GM19468 (cell line): ENCODE measurements around the gene STAC3.

ENCODE experiments used
- ATAC-seq: cut with Tn5 transposase; IDR thresholded peaks from one replicate; pipeline ENCODE4 v1.9.1; 2021; ENCODE audit warnings: mild to moderate bottlenecking, moderate library complexity, moderate number of reproducible peaks; ENCODE audit not compliant: unreplicated experiment; ENCODE audit errors: extremely low read depth

Gene STAC3

DNA sequence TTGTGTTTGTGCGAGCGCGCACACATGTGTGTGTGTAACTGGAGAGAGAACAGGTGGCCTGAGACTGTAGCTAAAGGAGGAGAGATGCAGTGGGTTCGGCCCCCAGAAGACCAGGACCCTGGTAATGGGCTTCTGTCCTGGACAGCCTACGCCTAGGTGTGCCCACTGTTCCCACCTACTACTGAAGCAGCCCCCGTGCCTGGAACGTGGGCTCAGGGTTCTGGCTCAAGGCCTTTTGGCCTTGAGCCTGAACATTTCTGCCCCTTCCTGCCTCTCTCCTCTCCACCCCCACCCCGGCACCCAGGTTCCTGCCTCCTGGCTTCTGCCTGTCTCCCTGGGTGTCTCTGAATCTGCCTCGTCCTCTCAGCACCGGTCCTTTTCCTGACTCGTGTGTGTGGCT lies 35.9 kb downstream of the STAC3 start:
- no peak for ATAC-seq

DNA sequence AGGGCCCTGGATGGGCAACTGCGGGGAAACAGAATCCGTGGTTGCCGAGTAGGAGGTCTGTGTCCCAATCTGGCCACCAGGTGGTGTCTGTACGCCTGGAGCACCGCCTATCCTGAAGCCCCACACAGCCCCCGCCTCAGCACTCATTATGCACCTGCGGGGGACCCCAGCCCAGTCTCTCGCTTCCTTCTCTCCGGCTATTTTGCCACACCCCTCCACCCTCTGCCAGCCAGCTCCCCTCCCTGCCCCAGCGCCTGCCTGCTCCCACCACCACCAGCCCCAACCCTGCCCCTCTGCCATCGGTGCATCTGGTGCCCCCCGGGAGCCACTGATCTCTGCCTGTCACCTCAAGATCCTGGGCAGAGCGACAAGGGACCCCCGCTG lies 36.6 kb downstream of the STAC3 start:
- no peak for ATAC-seq

DNA sequence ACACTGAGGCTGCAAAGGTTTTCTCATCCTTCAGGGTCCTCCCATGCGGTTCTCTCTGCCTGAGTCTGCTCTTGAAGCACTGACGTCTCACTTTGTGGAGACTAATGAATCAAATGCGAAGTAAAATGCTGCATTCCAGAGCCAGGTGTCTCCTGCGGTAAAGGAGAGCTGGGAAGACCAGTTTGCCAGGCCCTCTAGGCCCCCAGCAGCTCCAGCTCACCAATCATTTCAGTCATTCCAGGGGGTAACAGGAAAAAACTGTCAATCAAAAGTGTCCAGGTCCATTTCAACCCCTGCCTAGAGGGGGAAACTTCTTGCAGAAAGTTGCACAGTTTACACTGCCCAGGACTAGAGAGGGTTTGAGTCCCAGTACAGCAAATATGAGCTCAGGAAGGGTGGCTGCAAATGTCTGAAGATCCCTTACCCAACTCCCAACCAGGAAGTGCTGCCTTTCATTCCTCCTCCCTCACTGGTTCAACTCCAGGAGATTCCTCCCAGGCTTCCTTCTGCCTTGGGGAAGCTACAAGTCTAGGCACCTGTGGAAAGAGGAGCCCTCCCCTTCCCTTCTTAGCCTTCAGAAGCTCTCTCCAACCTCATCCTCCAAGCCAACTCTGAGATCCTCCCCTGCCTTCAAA lies 37.1 kb downstream of the STAC3 start:
- no peak for ATAC-seq

DNA sequence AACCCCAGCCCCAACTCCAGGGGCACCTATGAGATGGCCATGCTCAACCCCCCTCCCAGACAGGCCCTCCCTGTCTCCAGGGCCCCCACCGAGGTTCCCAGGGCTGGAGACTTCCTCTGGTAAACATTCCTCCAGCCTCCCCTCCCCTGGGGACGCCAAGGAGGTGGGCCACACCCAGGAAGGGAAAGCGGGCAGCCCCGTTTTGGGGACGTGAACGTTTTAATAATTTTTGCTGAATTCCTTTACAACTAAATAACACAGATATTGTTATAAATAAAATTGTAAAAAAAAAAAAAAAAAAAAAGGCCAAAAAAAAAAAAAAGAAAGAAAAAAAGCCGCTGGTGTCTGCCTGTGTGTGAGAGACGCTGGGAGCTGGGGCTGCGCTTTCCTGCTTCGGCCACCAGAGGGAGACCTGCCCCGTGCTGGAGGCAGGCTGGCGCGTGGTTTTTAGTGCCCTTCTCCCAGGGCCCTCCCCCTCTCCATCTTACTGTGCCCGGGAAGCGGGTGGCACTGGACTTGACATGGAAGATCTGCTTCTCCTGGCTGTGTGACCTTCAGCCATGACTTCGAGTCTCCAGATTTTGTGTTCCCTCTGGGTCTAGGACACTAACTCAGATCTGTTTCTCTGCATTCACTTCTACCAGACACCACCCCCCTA lies 37.8 kb downstream of the STAC3 start:
- ATAC-seq, result no peak

DNA sequence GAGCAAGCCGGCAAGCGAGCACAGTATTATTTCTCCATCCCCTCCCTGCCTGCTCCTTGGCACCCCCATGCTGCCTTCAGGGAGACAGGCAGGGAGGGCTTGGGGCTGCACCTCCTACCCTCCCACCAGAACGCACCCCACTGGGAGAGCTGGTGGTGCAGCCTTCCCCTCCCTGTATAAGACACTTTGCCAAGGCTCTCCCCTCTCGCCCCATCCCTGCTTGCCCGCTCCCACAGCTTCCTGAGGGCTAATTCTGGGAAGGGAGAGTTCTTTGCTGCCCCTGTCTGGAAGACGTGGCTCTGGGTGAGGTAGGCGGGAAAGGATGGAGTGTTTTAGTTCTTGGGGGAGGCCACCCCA lies 38.3 kb downstream of the STAC3 start:
- ATAC-seq, result no peak

DNA sequence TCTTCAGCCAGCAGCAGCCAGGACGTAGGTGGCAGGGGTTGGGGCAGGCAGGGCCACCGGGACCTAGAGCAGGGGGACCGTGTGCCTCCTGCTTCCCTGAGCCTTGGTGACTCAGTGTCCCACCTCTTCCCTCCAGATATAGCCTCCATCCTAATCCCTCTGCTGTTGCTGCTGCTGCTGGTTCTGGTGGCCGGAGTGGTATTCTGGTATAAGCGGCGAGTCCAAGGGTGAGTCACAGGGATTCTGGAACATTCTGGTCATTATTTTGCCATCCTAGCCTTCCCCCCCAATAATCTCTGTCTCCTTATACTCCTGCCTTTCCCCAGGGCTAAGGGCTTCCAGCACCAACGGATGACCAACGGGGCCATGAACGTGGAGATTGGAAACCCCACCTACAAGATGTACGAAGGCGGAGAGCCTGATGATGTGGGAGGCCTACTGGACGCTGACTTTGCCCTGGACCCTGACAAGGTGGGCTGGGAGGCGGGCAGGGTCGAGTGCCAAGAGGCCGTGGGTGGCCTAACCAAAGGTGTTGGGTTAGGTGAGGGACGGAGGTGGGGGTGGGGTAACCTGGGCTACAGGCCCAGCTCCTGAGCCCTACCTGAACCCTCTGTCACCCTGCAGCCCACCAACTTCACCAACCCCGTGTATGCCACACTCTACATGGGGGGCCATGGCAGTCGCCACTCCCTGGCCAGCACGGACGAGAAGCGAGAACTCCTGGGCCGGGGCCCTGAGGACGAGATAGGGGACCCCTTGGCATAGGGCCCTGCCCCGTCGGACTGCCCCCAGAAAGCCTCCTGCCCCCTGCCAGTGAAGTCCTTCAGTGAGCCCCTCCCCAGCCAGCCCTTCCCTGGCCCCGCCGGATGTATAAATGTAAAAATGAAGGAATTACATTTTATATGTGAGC lies 38.9 kb downstream of the STAC3 start:
- no peak for ATAC-seq

DNA sequence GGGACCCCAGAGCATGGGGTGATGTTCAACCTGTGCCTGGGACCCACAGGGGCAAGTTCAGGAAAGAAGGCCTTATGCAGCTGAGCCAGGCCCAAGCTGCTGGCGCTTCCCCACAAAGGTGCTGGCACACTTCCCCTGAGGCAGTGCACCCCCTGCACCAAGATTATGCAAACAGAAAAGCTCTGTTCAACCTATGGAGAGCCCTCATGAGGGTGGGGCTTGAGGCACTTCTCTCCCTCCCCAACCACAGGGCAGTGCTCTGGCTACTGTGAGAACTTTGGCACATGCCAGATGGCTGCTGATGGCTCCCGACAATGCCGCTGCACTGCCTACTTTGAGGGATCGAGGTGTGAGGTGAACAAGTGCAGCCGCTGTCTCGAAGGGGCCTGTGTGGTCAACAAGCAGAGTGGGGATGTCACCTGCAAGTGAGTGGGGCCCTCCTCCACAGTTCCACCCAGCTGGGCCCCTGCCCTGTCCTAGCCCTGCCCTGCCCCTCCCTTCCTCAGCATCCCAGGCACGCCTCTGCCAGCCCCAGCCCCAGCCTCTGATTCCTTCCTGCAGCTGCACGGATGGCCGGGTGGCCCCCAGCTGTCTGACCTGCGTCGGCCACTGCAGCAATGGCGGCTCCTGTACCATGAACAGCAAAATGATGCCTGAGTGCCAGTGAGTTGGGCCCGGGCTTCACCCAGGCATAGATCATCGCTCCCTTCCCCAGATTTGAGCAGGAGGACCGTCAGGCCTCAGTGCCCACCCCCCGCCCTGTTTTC lies 39.9 kb downstream of the STAC3 start:
- ATAC-seq, result no peak

DNA sequence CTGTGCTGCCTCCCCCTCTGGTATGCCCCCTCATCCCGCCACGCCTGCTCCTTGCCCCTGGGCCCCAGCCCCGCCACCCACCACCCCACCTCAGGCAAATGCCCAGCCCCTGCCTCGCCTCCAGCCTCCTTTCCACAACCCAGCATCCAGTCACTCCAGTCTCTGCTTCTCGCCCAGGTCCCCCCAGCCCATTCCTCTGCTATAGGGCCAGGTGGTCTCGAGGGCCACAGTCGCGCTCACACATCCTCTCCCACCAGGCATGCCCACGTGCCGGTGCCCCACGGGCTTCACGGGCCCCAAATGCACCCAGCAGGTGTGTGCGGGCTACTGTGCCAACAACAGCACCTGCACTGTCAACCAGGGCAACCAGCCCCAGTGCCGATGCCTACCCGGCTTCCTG lies 40.5 kb downstream of the STAC3 start:
- ATAC-seq, result no peak

DNA sequence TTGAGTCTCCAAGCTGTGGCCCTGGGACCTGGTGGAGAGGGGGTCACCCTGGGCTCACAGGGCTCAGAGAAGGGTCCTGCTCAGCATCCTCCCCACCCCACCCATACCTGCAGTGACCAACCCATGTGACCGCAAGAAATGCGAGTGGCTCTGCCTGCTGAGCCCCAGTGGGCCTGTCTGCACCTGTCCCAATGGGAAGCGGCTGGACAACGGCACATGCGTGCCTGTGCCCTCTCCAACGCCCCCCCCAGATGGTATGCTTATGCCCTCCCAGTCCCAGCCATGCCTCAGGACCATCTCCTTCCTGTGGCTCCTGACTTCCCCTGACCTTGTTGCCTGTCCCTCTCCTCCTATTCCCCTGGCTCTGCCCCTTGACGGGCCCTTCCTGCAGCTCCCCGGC lies 41.1 kb downstream of the STAC3 start:
- ATAC-seq, result no peak

DNA sequence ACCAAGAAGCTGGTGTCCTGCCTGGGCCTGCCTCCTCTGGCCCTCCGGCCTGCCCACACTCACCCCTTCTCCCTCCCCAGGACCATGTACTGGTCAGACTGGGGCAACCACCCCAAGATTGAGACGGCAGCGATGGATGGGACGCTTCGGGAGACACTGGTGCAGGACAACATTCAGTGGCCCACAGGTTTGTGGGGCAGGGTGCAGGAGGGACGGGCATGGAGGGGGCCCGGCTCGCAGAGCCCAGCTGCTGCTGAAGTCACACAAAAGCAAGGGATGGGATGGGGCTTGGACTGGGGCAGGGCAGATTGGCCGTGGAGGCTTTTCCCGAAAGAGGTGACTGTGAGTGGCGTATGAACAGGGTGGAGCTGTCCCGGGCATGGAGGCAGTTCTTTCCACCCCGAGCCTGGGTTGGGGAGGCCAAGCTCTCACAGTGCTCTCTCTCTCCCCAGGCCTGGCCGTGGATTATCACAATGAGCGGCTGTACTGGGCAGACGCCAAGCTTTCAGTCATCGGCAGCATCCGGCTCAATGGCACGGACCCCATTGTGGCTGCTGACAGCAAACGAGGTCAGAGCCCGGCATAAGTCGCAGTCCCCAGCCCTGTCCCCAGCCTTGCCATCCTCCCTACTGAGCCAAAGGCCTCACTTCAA lies 42.2 kb downstream of the STAC3 start:
- ATAC-seq, result no peak

DNA sequence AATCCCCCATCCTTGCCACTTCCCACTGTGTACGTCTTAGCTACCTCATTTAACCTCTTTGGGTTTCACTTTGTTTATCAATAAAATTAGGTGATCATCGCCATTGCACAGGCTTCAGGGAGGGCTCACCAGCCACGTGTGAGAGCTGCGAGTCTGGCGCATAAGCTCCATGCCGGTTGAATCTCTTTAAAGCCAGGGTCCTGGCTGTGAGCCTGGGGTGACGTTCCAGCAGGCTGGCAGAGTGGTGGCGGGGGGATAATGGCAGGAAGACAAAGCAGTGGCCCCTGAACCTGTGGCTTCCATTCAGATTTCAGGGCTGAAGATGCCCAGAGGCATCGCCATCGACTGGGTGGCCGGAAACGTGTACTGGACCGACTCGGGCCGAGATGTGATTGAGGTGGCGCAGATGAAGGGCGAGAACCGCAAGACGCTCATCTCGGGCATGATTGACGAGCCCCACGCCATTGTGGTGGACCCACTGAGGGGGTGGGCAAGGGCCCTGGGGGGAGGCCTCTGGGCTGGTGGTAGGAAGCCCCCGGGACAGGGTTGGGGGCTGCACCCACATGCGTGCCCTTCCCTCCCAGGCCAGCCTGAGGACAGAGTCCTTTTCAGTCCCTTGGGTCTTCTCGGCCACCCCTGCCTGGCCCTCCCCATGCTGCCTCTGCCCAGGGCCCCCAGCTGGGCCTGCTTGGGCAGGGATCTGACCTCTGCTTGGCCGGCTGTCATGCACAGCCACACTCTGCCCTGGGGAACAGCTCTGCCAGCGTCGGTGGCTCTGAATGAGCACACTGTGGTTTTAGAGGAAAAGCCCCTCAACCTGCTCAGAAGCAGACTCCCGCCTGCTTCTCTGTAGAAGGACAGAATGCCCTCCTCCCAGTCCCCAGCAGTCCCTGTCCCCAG lies 43.0 kb downstream of the STAC3 start:
- no peak for ATAC-seq

DNA sequence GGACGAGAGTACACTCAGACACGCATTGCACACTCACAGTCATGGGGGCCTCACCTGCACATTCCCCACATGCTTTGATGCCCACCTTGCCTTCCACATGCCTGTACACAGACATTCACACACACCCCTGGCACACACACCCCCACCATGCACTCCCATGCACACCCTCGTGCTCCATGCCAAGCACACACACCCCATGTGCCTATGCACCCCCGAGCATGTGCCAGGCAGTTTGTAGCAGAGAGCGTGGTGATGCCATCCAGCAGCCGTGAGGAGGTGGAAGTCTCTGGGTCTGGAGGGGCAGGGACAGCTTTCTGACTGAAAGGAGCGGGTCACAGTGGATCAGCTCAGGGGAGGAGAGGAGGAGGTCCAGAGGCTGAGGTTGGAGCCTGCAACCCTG lies 45.1 kb downstream of the STAC3 start:
- no peak for ATAC-seq

DNA sequence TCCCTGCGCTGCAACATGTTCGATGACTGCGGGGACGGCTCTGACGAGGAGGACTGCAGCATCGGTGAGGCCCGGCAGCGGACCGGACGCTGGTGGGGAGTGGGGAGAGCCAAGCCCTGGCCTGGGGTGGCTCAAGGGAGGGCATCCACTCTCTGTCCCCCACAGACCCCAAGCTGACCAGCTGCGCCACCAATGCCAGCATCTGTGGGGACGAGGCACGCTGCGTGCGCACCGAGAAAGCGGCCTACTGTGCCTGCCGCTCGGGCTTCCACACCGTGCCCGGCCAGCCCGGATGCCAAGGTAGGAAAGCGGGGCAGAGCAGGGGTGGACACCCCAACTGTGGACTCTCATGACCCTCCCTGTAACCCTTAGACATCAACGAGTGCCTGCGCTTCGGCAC lies 45.8 kb downstream of the STAC3 start:
- ATAC-seq, result no peak

DNA sequence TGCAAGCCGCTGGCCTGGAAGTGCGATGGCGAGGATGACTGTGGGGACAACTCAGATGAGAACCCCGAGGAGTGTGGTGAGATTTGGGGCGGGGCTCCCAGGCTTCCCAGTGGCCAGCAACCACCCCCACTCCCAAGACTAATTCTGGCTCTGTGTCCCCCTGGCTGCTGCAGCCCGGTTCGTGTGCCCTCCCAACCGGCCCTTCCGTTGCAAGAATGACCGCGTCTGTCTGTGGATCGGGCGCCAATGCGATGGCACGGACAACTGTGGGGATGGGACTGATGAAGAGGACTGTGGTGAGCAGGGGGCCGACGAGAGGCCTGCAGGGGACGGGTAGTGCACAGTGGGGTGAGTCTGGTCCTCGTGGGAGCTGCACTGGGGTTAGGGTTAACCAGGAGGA lies 46.5 kb downstream of the STAC3 start:
- ATAC-seq, result no peak

DNA sequence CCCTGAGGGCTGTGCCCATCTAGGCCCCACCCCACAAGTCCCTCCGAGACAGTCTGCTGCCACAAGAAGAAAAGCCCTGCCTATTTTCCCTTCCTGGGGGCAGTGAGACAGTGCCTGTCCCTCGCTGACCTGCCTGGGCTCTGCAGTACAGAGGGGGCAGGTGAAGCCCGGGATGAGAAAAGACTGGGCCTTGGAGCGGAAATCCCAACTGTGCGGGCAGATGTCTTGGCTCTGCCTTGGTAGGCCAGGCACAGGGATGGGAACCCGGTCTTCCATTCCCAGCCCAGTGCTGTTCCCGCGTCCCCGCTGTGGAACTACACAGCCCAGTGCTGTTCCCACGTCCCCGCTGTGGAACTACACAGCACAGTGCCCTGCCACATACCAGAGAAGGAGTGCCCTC lies 47.2 kb downstream of the STAC3 start:
- ATAC-seq, result no peak

DNA sequence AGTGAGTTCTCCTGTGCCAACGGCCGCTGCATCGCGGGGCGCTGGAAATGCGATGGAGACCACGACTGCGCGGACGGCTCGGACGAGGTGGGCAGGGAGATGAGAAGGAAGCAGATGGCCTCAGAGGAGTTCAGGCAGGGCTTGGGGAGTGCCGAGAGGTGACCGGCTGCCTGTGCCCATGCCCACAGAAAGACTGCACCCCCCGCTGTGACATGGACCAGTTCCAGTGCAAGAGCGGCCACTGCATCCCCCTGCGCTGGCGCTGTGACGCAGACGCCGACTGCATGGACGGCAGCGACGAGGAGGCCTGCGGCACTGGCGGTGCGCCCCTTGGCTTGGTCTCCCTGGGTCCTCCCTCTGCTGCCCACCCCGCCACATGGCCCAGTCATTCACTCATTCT lies 47.8 kb downstream of the STAC3 start:
- no peak for ATAC-seq

DNA sequence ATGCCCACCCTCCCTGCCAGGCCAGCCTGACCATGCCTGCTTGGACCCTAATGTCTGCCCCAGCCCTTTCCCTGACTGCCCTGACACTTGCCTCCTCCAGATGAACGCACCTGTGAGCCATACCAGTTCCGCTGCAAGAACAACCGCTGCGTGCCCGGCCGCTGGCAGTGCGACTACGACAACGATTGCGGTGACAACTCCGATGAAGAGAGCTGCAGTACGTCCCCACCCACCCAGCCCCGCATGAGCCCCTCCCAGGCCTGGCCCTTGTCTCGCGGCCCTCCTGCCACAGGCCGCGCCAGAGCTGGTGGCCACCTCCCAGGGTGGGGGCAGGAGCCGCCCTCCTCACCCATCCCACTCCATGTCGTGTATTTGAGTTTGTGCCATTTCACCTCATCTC lies 48.7 kb downstream of the STAC3 start:
- no peak for ATAC-seq

DNA sequence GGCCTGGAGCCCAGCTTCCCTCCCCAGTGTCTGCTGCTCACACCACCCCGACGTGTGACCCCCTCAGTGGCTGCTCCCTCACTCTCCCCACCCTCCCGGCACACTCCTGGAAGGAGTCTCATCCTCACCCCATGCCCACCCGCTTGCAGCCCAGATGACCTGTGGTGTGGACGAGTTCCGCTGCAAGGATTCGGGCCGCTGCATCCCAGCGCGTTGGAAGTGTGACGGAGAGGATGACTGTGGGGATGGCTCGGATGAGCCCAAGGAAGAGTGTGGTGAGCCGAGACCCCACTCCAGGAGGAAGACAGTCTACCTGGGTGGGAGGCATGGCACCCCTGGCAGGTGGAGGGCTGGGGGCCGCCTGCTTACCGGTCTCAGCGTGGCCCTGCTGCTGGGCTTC lies 49.4 kb downstream of the STAC3 start:
- ATAC-seq, result no peak

DNA sequence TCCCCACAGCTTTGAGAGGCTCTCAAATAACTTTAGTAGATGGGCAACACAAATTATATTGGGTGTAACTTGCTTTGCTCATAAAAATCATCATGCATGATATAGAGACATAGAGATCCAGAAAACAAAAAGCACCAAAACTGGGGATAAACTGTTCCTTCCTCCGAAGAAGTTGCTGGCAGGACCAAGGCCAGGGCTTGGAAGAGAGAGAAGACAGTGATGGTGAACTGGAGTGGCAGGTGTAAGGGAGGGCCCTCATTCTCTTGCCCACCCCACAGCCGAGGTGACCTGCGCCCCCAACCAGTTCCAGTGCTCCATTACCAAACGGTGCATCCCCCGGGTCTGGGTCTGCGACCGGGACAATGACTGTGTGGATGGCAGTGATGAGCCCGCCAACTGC lies 49.8 kb downstream of the STAC3 start:
- ATAC-seq, result no peak
